NCI-H1105 treated with DMSO at 0.1 percent for 48 hours (cell line): ENCODE results near the gene SLC6A17.

Experiments used
- DNase-seq: peaks from one replicate; lab custom pipeline; 2025; lab: John Stamatoyannopoulos, UW

Gene SLC6A17

GRCh38 chr1:110223127-110223526 is 72.8 kb downstream of the SLC6A17 start:
- no peak for DNase-seq

- DNase-seq, result no peak
Observed at GRCh38 chr1:110223581-110223980, 73.3 kb downstream of the SLC6A17 start.

- no peak for DNase-seq
Observed at GRCh38 chr1:110224240-110224995, 74.1 kb downstream of the SLC6A17 start.

GRCh38 chr1:110225212-110225611 is 74.9 kb downstream of the SLC6A17 start:
- DNase-seq, result no peak

- DNase-seq, result no peak
Observed at GRCh38 chr1:110225756-110226404, 75.6 kb downstream of the SLC6A17 start.

- no peak for DNase-seq
Observed at GRCh38 chr1:110227774-110228173, 77.5 kb downstream of the SLC6A17 start.

- DNase-seq, result no peak
Observed at GRCh38 chr1:110228381-110228780, 78.1 kb downstream of the SLC6A17 start.

- DNase-seq, result no peak
Observed at GRCh38 chr1:110228869-110229268, 78.6 kb downstream of the SLC6A17 start.

- peak; percentile 70 for DNase-seq
Observed at GRCh38 chr1:110229348-110230001, 79.2 kb downstream of the SLC6A17 start.

GRCh38 chr1:110230381-110231199 is 80.3 kb downstream of the SLC6A17 start:
- DNase-seq, result no peak

- no peak for DNase-seq
Observed at GRCh38 chr1:110233861-110234260, 83.6 kb downstream of the SLC6A17 start.

- DNase-seq, result no peak
Observed at GRCh38 chr1:110234691-110235090, 84.4 kb downstream of the SLC6A17 start.

GRCh38 chr1:110235181-110235833 is 85.0 kb downstream of the SLC6A17 start:
- peak; percentile 49 for DNase-seq

GRCh38 chr1:110235834-110236682 is 85.8 kb downstream of the SLC6A17 start:
- no peak for DNase-seq

- DNase-seq, result no peak
Observed at GRCh38 chr1:110237386-110238152, 87.3 kb downstream of the SLC6A17 start.

GRCh38 chr1:110239441-110240430 is 89.4 kb downstream of the SLC6A17 start:
- DNase-seq, result no peak

- DNase-seq, result peak; percentile 57
Observed at GRCh38 chr1:110240476-110241210, 90.3 kb downstream of the SLC6A17 start.

GRCh38 chr1:110241516-110241915 is 91.2 kb downstream of the SLC6A17 start:
- DNase-seq, result no peak
